ENCODE measurements around the gene VWA3B.
A peak's percentile ranks its signal among the peaks of the same experiment; 100 is the strongest.
"Not testable (repeated sequence)": the region's sequence is repeated elsewhere in the genome, so short reads cannot be mapped to it uniquely, and the experiment has no call there.

The VWA3B gene

DNA sequence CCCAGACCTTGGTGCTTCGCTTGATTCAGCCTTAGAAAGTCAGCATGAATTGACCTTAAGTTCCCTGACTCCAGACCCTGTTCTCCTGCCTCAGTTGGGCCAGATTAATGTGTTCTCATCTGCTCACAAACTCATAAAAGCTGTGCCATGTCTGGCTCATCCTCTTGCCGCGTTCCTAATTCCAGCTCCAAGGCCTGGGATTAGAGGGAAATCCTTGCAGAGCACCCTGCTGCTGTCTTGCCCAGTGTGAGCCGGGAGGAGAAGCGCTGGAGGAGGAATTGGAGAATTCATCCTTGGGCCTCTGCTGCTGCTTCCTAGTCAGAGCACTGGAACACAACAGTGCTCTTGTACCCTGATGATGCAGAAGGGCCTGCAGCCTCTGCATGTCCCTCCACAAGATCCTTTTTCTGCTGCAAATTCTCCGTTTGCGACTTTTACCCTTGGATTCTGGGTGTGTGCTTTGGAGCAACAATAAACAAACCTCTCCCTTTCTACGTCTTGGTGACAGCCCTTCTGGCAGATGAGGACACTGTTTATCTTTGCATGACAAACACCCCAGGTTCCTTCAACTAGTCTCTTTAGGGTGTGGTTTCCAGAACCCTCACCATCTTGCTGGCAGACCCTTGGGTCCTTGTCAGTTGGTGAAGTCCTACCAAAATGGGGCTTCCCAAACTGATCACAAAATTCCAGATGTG lies 212.4 kb downstream of the VWA3B start:
- Histone ChIP-seq H3K27ac (no peak overlapping the region), H3K36me3 (replicated peaks) (no peaks in the 10 kb centered on the region), H3K27me3 (replicated peaks) (no peaks in the 10 kb centered on the region), H3K4me3 (ENCODE audit: low read depth, low read length) (no peak overlapping the region)
- no peak for DNase-seq
- in situ Hi-C loops (cut with HindIII; ENCODE audit: low pct_ligation_motif_present, low sequenced_read_pairs): no loop called here
- TF ChIP-seq, protein P1, sequence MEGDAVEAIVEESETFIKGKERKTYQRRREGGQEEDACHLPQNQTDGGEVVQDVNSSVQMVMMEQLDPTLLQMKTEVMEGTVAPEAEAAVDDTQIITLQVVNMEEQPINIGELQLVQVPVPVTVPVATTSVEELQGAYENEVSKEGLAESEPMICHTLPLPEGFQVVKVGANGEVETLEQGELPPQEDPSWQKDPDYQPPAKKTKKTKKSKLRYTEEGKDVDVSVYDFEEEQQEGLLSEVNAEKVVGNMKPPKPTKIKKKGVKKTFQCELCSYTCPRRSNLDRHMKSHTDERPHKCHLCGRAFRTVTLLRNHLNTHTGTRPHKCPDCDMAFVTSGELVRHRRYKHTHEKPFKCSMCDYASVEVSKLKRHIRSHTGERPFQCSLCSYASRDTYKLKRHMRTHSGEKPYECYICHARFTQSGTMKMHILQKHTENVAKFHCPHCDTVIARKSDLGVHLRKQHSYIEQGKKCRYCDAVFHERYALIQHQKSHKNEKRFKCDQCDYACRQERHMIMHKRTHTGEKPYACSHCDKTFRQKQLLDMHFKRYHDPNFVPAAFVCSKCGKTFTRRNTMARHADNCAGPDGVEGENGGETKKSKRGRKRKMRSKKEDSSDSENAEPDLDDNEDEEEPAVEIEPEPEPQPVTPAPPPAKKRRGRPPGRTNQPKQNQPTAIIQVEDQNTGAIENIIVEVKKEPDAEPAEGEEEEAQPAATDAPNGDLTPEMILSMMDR (IDR thresholded peaks at IDR 0.05; ENCODE audit: low read depth, low read length, missing control alignments): no peak

DNA sequence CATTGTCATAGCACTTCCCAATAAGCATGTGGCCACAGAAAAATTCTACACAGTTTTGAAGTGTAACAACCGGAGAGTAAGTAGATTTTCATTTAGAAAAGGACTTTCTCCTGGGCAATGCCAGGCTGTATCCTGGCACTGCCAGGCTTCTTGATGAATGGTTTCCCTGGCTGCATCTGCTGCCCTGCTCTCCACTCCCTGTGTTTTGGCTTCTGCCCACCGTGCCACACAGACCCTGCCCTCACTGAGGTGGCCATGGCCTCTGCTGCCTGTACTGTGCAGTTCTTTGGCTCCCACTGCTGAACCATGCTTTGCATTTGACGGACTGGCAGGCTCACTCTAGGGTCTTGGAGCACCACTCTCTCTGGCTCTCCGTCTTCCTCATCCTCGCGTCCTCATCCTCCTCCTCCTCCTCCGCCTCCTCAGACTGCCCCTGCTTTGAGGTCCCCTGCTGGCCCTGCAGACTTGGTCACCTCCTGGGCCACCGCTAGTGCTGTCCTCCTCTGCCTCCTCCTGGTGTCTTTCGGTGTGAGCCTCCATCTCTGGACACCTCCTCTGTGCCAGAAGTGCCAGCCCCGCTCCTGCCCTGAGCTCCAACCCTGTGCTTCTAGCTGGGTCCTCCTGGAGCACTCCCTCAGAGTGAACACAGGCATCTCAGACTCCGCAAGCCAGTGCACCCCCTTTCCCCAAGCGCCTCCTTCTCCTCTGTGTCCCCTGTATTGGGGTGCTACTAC lies 213.3 kb downstream of the VWA3B start:
- no peak overlapping the region for H3K27ac ChIP-seq
- DNase-seq: no peak
- H3K4me3 ChIP-seq (ENCODE audit: low read depth, low read length): no peak overlapping the region
- TF ChIP-seq, protein P1 (IDR thresholded peaks at IDR 0.05; ENCODE audit: low read depth, low read length, missing control alignments): no peak
- no peaks in the 10 kb centered on the region for H3K36me3 ChIP-seq (replicated peaks)
- in situ Hi-C loops (cut with HindIII; ENCODE audit: low pct_ligation_motif_present, low sequenced_read_pairs): no loop called here
- no peaks in the 10 kb centered on the region for H3K27me3 ChIP-seq (replicated peaks)

DNA sequence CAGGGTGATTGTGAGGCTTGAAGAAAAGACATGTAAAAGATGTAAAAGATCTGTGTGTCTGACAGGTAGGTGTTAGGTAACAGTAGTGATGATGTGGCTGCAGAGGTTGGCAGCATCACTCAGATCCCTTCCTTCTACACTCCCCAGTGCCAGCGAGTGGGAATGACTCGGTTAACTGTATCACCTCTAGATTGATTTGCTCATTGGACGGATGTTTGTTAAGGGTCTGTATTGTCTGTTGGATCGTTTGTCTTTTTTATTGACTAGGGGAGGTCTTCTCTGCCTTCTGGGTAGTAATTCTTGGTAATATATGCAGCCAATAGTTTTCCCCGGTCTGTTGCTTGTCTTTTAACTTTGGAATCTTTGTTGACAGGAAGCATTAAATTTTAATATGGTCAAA lies 214.5 kb downstream of the VWA3B start:
- in situ Hi-C loops (cut with HindIII; ENCODE audit: low pct_ligation_motif_present, low sequenced_read_pairs): no loop called here
- TF ChIP-seq, protein P1 (IDR thresholded peaks at IDR 0.05; ENCODE audit: low read depth, low read length, missing control alignments): no peak

DNA sequence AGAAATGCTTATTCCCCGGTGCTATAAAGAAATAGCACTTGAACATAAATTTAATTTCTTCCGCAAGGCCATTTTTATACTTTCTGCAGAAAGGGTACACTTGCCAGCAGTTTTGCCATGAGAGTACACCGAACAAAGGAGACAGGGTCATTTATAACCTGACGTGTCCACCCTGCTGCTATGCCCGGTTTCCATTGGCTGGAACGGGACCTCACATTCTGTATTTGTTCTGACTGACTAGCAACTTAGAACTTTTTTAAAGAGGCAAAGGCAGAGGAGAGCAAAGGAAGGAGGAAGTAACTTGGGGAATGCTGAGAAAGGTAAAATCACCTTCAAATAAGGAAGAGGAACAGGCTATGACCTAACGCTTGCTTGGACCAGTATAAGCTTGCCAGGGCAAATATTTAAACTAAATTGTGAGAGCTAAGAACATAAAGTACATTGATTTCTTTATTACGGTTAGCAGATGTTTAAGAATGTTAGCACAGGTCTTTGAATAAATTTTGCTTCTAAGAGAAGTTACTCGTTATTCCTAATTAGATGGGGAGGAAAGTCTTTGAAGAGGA lies 220.2 kb downstream of the VWA3B start:
- H3K27me3 ChIP-seq (replicated peaks); H3K36me3 ChIP-seq (replicated peaks); H3K27ac ChIP-seq; H3K4me3 ChIP-seq (ENCODE audit: low read depth, low read length); in situ Hi-C loops (cut with HindIII; ENCODE audit: low pct_ligation_motif_present, low sequenced_read_pairs); DNase-seq: not testable (repeated sequence)

More for the DNA sequence above, 214.5 kb downstream of the VWA3B start:
- Histone ChIP-seq H3K27ac (no peak overlapping the region), H3K27me3 (replicated peaks) (no peaks in the 10 kb centered on the region), H3K4me3 (ENCODE audit: low read depth, low read length) (no peak overlapping the region), H3K36me3 (replicated peaks) (no peaks in the 10 kb centered on the region)
- no peak for DNase-seq

DNA sequence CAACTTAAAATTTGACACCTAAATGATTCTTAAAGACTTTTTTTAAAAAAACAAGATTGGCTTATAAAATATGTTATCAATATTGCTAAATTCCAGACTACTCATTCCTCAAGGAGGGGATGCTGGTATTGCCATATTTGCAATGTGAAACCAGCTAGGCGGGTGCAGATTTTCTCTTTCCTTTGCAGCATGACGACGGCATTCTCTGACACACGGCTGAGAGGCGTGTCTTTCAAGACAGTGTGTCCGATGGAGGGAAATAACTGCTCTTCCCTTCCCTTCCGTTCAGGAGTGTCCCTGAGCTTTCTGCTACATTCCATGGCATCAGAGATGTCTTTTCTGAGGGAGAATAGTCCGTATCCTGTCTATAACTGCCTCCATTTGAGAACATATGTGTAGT lies 221.1 kb downstream of the VWA3B start:
- Histone ChIP-seq H3K4me3 (ENCODE audit: low read depth, low read length) (no peak overlapping the region), H3K36me3 (replicated peaks) (no peaks in the 10 kb centered on the region), H3K27me3 (replicated peaks) (no peaks in the 10 kb centered on the region), H3K27ac (no peak overlapping the region)
- DNase-seq: peak; percentile 14
- in situ Hi-C loops (cut with HindIII; ENCODE audit: low pct_ligation_motif_present, low sequenced_read_pairs): no loop called here
- TF ChIP-seq, protein P1 (IDR thresholded peaks at IDR 0.05; ENCODE audit: low read depth, low read length, missing control alignments): no peak

DNA sequence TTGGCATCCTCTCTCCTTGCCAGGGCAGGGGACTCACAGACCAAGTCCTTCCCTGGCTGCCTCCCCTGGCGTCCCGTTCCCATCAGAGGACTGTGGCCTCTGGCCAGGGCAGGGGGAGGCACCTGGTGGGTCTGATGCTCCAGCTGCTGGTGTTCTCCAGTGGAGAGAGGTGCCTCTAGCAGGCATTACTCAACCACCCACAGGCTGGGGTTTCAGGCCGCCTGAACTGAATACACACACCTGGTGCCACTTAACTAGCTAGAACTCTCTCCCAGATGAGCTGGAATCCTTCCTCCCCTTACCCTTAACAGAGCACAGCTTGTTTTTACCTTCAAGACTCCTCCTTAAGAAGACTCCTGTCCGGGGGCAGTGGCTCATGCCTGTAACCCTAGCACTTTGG lies 221.6 kb downstream of the VWA3B start:
- Histone ChIP-seq H3K27me3 (replicated peaks) (no peaks in the 10 kb centered on the region), H3K36me3 (replicated peaks) (no peaks in the 10 kb centered on the region), H3K27ac (no peak overlapping the region), H3K4me3 (ENCODE audit: low read depth, low read length) (no peak overlapping the region)
- in situ Hi-C loops (cut with HindIII; ENCODE audit: low pct_ligation_motif_present, low sequenced_read_pairs): no loop called here
- DNase-seq: no peak
- TF ChIP-seq, protein P1 (IDR thresholded peaks at IDR 0.05; ENCODE audit: low read depth, low read length, missing control alignments): no peak

Data from brain microvascular endothelial cell (primary cell).